Bronchial epithelial cell (primary cell): ENCODE data around the gene PCYOX1L. TPM values are rescaled to one million over a fixed set of nuclear protein-coding genes. Genes with fewer than 3 reads are reported as not detected.

Source experiments
- DNase-seq: peaks from one replicate; pipeline ENCODE4 v3.0.0-alpha.2; 2010; ENCODE audit warnings: low read depth
- FAIRE-seq: peaks from 2 replicates; lab custom pipeline; 2011; peaks lifted over from hg19 to GRCh38; lab: Jason Lieb, UNC
- H3K27me3 ChIP-seq: 2 replicates; pipeline ENCODE4 v1.5.1; 2011; ENCODE audit warnings: low read length; ENCODE audit not compliant: control insufficient read depth, insufficient read depth
- H3K36me3 ChIP-seq: 2 replicates; pipeline ENCODE4 v1.5.1; 2011; ENCODE audit warnings: low read length; ENCODE audit not compliant: control insufficient read depth, insufficient read depth
- H3K4me3 ChIP-seq: 2 replicates; pipeline ENCODE4 v1.5.1; 2011; ENCODE audit warnings: mild to moderate bottlenecking, low read depth, low read length, control low read depth
- total RNA-seq: library from RNA; depleted of rRNA; stranded (reverse); fragments of >200 nt; gene quantifications from 2 replicates; pipeline ENCODE4 v1.2.1, GENCODE V29; 2014
- TF ChIP-seq, protein P1 (sequence below): IDR thresholded peaks from 2 replicates; pipeline ENCODE4 v1.5.1; 2011; ENCODE audit warnings: mild to moderate bottlenecking, moderate library complexity, low read length, control low read depth, inconsistent platforms; ENCODE audit not compliant: insufficient read depth, severe bottlenecking

Gene PCYOX1L
- total RNA-seq, 1 donor from 2014 or later: 4.2 TPM

- no peak for FAIRE-seq
- Histone ChIP-seq H3K36me3 (no peaks in the 10 kb centered on the region), H3K4me3 (no peak overlapping the region), H3K27me3 (no peaks in the 10 kb centered on the region)
- TF ChIP-seq, protein P1, sequence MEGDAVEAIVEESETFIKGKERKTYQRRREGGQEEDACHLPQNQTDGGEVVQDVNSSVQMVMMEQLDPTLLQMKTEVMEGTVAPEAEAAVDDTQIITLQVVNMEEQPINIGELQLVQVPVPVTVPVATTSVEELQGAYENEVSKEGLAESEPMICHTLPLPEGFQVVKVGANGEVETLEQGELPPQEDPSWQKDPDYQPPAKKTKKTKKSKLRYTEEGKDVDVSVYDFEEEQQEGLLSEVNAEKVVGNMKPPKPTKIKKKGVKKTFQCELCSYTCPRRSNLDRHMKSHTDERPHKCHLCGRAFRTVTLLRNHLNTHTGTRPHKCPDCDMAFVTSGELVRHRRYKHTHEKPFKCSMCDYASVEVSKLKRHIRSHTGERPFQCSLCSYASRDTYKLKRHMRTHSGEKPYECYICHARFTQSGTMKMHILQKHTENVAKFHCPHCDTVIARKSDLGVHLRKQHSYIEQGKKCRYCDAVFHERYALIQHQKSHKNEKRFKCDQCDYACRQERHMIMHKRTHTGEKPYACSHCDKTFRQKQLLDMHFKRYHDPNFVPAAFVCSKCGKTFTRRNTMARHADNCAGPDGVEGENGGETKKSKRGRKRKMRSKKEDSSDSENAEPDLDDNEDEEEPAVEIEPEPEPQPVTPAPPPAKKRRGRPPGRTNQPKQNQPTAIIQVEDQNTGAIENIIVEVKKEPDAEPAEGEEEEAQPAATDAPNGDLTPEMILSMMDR: peak; percentile 20
- no peak for DNase-seq
Observed at GRCh38 chr5:149314571-149315111, 43.2 kb upstream of the PCYOX1L start.

DNA sequence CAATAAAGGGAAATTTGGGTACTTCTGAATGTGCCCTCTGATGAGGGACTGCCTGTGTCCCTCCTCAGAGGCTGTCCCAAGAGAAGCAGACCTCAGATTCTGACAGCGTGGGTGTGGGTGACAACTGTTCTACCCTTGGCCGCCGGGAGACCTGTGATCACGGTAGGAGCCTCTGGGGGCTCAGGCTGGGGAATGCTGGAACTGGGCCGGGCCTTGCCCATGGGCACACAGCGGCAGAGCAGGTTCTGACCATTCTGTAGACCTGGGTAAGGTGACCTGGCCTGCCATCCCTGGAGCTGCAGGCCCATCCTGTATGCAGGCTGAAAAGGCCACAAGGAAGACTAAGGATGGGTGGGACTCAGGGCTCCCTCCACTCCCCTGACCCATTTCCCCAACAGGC, 42.1 kb upstream of the PCYOX1L start:
- no peak overlapping the region for H3K4me3 ChIP-seq
- DNase-seq: no peak
- TF ChIP-seq, protein P1: no peak
- H3K36me3 ChIP-seq: no peaks in the 10 kb centered on the region
- FAIRE-seq: no peak
- no peaks in the 10 kb centered on the region for H3K27me3 ChIP-seq

DNA sequence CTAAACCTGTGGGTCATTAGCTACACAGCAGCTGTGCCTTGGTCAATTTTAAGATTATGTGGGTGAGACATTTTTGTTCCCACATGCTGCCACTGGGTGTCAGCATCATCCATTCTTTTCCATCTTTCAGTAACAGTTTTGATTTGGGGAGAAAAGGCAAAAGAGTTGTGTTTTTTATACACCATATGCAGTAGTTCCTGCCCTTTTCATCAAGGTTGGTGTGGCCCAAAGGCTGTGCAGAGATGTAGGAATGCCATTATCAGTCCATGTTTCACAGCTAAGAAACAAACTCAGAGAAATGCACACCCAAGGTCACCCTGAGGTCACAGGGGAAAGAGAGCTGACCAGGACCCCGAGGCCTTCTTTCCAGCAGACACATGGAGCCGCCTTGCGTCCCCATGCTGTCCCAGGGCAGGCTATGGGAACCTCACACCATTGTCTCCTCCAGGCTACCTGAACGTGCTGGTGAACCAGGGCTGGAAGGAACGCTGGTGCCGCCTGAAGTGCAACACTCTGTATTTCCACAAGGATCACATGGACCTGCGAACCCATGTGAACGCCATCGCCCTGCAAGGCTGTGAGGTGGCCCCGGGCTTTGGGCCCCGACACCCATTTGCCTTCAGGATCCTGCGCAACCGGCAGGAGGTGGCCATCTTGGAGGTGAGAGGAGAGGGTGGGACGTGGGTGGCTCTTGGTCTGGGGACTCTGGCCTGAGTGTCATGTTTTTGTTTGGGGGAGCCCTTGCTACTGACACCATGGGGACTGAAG, 40.4 kb upstream of the PCYOX1L start:
- Histone ChIP-seq H3K4me3 (no peak overlapping the region), H3K27me3 (no peaks in the 10 kb centered on the region), H3K36me3 (no peaks in the 10 kb centered on the region)
- FAIRE-seq: no peak
- TF ChIP-seq, protein P1: peak; percentile 60
- DNase-seq: peak; percentile 40

DNA sequence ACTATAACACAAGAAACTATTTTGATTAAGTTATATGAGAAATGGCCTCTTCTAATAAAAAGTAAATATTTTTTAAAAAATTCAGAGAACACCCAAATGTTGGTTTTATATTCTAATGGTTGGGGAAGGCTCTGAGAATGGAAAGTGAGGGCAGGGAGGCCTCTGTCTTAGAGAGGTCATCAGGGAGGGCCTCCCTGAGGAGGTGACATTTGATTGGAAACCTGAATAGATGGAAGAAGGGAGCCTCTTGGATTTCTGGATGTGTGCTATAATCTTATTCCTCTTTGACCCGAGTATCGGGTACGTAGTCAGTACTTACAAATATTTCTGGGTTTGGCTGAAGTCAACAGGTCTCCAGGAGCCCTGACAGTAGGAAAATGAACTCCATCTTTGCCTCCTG, 38.7 kb upstream of the PCYOX1L start:
- TF ChIP-seq, protein P1: no peak
- DNase-seq (no peak), FAIRE-seq (no peak)
- H3K27me3 ChIP-seq: no peaks in the 10 kb centered on the region
- H3K4me3 ChIP-seq: no peak overlapping the region
- no peaks in the 10 kb centered on the region for H3K36me3 ChIP-seq

DNA sequence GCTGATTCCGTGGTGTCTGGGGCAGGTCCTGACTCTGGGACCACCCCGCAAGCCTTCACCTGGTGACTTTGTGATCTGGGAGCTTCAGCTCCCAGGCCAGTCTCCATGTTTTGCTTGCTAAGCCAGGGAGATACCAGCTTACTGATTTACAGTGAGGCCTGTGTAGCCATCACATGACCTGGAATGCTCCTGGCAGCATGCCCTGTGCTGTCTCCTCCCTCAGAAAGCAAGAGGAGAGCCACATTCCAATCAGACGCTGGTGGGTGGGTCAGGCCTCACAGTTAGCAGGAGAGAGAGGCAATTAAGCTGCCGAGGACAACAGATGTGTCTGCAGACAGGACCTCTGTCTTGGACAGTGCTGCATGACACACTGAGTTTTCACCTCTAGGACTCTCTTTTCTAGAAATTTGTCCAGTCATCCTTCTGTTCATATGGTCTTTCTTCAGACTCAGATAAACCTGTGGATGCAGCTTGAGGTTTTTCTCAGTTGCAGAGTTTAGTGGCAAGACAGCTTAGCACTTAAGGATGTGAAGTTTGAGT, 37.0 kb upstream of the PCYOX1L start:
- H3K4me3 ChIP-seq: no peak overlapping the region
- DNase-seq (peak; percentile 88), FAIRE-seq (peak; percentile 62)
- no peaks in the 10 kb centered on the region for H3K36me3 ChIP-seq
- no peaks in the 10 kb centered on the region for H3K27me3 ChIP-seq
- TF ChIP-seq, protein P1: no peak

DNA sequence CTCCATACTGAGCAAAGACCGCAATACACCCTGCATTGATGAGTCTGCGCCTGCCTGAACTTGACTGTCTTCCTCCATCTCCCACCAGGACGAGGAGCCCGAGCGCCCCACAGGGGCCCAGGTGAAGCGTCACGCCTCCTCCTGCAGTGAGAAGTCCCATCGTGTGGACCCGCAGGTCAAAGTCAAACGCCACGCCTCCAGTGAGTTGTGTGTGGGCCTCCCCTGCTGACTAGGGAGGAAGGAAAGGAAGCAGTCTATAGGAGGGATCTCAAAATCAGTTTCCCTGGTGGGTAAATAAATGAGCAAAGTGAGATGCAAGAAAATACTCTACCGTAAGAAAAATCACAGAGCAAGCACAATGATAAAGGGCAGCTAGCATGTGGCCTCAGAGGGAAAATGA, 35.3 kb upstream of the PCYOX1L start:
- Histone ChIP-seq H3K36me3 (no peaks in the 10 kb centered on the region), H3K27me3 (no peaks in the 10 kb centered on the region), H3K4me3 (no peak overlapping the region)
- DNase-seq (no peak), FAIRE-seq (no peak)
- TF ChIP-seq, protein P1: no peak
